T-cell (primary cell): ENCODE measurements around the gene MPPE1. TPM values are rescaled to one million over a fixed set of nuclear protein-coding genes. Genes with fewer than 3 reads are reported as not detected.
"Not testable (repeated sequence)": the region's sequence is repeated elsewhere in the genome, so short reads cannot be mapped to it uniquely, and the experiment has no call there.

ENCODE experiments used
- ATAC-seq, 4 experiments: fragments of 200-7000 bp in 3 of 4; fragments of 150-1000 bp in 1 of 4; cut with Tn5 transposase; replicated peaks in 1 of 4; 1 replicate in 3 of 4; 2 replicates in 1 of 4; pipeline ENCODE4 v1.10.0; 2021; ENCODE audit warnings: moderate library complexity in 3 of 4, mild to moderate bottlenecking in 2 of 4, moderate number of reproducible peaks in 1 of 4
- CTCF ChIA-PET, 2 donors: fragments of 300-600 bp; sonication (Branson Sonifier 250); formaldehyde crosslinking; loops; one replicate each; lab custom pipeline; 2022; ENCODE audit warnings: antibody characterized with exemption in 2 of 2; lab: Charles Lee
- POLR2A ChIA-PET, 2 donors: fragments of 300-600 bp; sonication (Branson Sonifier 250); formaldehyde crosslinking; loops; one replicate each; lab custom pipeline; 2022; ENCODE audit warnings: antibody characterized with exemption in 2 of 2; lab: Charles Lee
- DNase-seq, 35 experiments: peaks; one replicate each; pipeline versions ENCODE4 v3.0.0 to v3.0.0-alpha.2; 2013 to 2023
- H3K27ac ChIP-seq: one replicate; pipeline ENCODE4 v1.5.1; 2013; ENCODE audit warnings: low read length
- H3K27me3 ChIP-seq, 2 experiments: replicated peaks in 1 of 2; 1 replicate in 1 of 2; 2 replicates in 1 of 2; pipeline versions ENCODE4 v1.6.1 to v1.7.0; 2013; ENCODE audit warnings: low read length in 1 of 2, mixed read lengths in 1 of 2; ENCODE audit not compliant: control insufficient read depth in 2 of 2, insufficient read depth in 2 of 2; ENCODE audit errors: extremely low read depth in 1 of 2
- H3K36me3 ChIP-seq, 2 donors: 1 replicate in 1 of 2; 2 replicates in 1 of 2; pipeline versions ENCODE4 v1.6.1 to v1.7.0; 2013; ENCODE audit warnings: low read length in 1 of 2; ENCODE audit not compliant: control insufficient read depth in 2 of 2, insufficient read depth in 1 of 2; ENCODE audit errors: extremely low read depth in 1 of 2
- H3K4me1 ChIP-seq, 2 experiments: 1 replicate in 1 of 2; 2 replicates in 1 of 2; pipeline versions ENCODE4 v1.6.1 to v1.7.0; 2013; ENCODE audit warnings: low read length in 2 of 2, mixed read lengths in 1 of 2; ENCODE audit not compliant: insufficient read depth in 2 of 2, control insufficient read depth in 1 of 2; ENCODE audit errors: extremely low read depth in 1 of 2
- H3K4me3 ChIP-seq, 2 donors: 1 replicate in 1 of 2; 2 replicates in 1 of 2; pipeline versions ENCODE4 v1.5.1 to v1.7.0; 2013; ENCODE audit warnings: mild to moderate bottlenecking in 2 of 2, low read length in 1 of 2, moderate library complexity in 1 of 2; ENCODE audit not compliant: control insufficient read depth in 1 of 2; ENCODE audit errors: extremely low read depth in 1 of 2
- H3K9me3 ChIP-seq: 2 replicates; pipeline ENCODE4 v1.7.0; 2013
- H3K27ac Mint-ChIP-seq, 2 donors: one replicate each; pipeline ENCODE4 v1.8.0; 2020 to 2021; ENCODE audit warnings: mild to moderate bottlenecking in 2 of 2, mixed read lengths in 2 of 2
- H3K27me3 Mint-ChIP-seq, 2 donors: one replicate each; pipeline ENCODE4 v1.8.0; 2021 to 2022; ENCODE audit warnings: mixed read lengths in 2 of 2
- H3K36me3 Mint-ChIP-seq: one replicate; pipeline ENCODE4 v1.8.0; 2021; ENCODE audit warnings: mixed read lengths
- H3K4me1 Mint-ChIP-seq, 3 donors: one replicate each; pipeline ENCODE4 v1.8.0; 2020 to 2022; ENCODE audit warnings: mixed read lengths in 3 of 3, mild to moderate bottlenecking in 1 of 3
- H3K4me3 Mint-ChIP-seq, 3 donors: one replicate each; pipeline ENCODE4 v1.8.0; 2020 to 2022; ENCODE audit warnings: mild to moderate bottlenecking in 3 of 3, mixed read lengths in 3 of 3, moderate library complexity in 3 of 3
- H3K9me3 Mint-ChIP-seq, 3 donors: one replicate each; pipeline ENCODE4 v1.8.0; 2020 to 2022; ENCODE audit warnings: mixed read lengths in 3 of 3
- WGBS: methylation state at CpG from one replicate; pipeline ENCODE4 v1.1.5; 2013; ENCODE audit warnings: missing lambda C conversion rate; ENCODE audit not compliant: insufficient coverage; 5-methylcytosine and 5-hydroxymethylcytosine counted together
- total RNA-seq, 35 experiments: library from RNA in 6 of 35; stranded (reverse) in 6 of 35; fragments of 120-200 nt in 1 of 35; gene quantifications; one replicate each; pipeline versions ENCODE4 v1.2.1 to v1.2.4 and lab custom pipeline; 2013 to 2026

The MPPE1 gene
- total RNA-seq, 5 donors from 2014 or later (not counting 1 experiment from before 2014, with no cell fraction given) = 56.0 to 90.4 (median 77.2) TPM

DNA sequence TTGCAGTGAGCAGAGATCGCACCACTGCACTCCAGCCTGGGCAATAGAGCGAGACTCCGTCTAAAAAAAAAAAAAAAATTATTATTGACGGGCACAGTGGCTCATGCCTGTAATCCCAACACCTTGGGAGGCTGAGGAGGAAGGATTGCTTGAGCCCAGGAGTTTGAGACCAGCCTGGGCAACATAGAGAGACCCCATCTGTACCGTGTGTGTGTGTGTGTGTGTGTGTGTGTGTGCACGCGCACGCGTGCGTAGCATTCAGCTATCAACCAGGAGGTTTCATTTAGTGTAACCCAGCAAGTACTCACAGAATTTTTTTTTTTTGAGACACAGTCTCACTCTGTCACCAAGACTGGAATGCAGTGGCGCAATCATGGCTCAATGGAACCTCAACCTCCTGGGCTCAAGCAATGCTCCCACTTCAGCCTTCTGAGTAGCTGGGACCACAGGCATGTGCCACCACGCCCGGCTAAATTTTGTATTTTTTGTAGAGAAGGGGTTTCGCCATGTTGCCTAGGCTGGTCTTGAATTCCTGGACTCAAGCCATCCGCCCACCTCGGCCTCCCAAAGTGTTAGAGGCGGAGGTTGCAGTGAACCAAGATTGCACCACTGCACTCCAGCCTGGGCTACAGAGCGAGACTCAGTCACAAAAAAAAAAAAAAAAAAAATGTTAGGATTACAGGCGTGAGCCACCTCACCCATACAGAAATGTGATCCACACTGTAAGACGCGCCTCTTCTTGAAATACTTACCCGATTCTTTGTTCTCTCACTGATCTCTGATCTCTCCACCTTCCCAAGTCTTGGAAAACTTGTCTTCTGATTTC is 37.9 kb upstream of the MPPE1 start:
- WGBS = 97% methylated on average over 7 of the region's 22 CpGs
- H3K9me3 ChIP-seq, H3K9me3 Mint-ChIP-seq, H3K27me3 Mint-ChIP-seq, H3K36me3 Mint-ChIP-seq, DNase-seq, POLR2A ChIA-PET, H3K4me3 ChIP-seq, H3K36me3 ChIP-seq, H3K27me3 ChIP-seq, H3K27ac Mint-ChIP-seq, ATAC-seq, H3K27ac ChIP-seq: not testable (repeated sequence)
- H3K4me1 ChIP-seq = peaks cover 0 to 14% of the 10 kb centered on the region in 2 experiments
- Mint-ChIP-seq H3K4me1 (peaks cover 11 to 12% (median 11%) of the 10 kb centered on the region in 3 donors), H3K4me3 (peak overlapping the region in 1 of 3 donors; percentile 85)
- CTCF ChIA-PET = interaction anchor here (0.5 to 10.0 kb wide), 8 partner anchors 8 to 93 kb away, joined by 3 to 160 read pairs (median 5); partner anchors contain the start of gene IMPA2 (in 1 of the 2)

- no peak for DNase-seq
- Mint-ChIP-seq H3K36me3 (no peaks in the 10 kb centered on the region), H3K27me3 (no peaks in the 10 kb centered on the region), H3K9me3 (no peaks in the 10 kb centered on the region), H3K27ac (no peak overlapping the region), H3K4me3 (no peak overlapping the region), H3K4me1 (peaks cover 11 to 12% (median 11%) of the 10 kb centered on the region in 3 donors)
- no peaks in the 10 kb centered on the region for H3K36me3 ChIP-seq
- H3K27ac ChIP-seq = no peak overlapping the region
- ChIA-PET CTCF (interaction anchor here in 1 of 2 donors (10.0 kb wide), 1 partner anchor 50 kb away, joined by 160 read pairs; no protein-coding TSS in a partner anchor), POLR2A (interaction anchor here in 1 of 2 donors (0.6 kb wide), 1 partner anchor 156 kb away, joined by 3 read pairs; no protein-coding TSS in a partner anchor)
- WGBS = 95% methylated on average over 4 of the region's 5 CpGs
- H3K4me3 ChIP-seq = no peak overlapping the region
- peaks cover 0 to 4% of the 10 kb centered on the region in 2 experiments for H3K27me3 ChIP-seq
- peaks cover 0 to 14% of the 10 kb centered on the region in 2 experiments for H3K4me1 ChIP-seq
- no peak for ATAC-seq
- no peaks in the 10 kb centered on the region for H3K9me3 ChIP-seq
Observed at GRCh38 chr18:11944786-11945185, 36.7 kb upstream of the MPPE1 start.

DNA sequence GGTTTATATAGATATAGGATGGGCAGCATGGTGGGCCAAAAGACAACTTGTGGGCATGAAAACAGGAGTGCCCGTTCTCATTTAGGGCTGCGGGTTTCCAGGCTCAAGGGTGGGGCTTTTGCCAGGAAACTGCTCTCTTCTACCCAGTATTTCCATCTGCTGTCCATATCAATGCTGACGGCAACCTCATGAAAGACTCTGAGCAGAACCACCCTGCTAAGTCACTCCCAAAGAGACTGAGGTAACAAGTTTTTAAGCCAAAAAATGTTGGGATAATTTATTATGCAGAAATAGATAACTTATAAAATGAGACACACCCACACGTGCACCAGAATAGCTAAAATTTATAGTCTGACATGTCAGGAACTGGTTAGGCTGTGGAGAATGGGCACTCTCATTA is 36.1 kb upstream of the MPPE1 start:
- DNase-seq = no peak
- Histone ChIP-seq H3K4me3 (no peak overlapping the region), H3K27ac (no peak overlapping the region), H3K4me1 (peaks cover 0 to 14% of the 10 kb centered on the region in 2 experiments), H3K9me3 (no peaks in the 10 kb centered on the region), H3K36me3 (no peaks in the 10 kb centered on the region), H3K27me3 (peaks cover 0 to 4% of the 10 kb centered on the region in 2 experiments)
- WGBS = 100% methylated on average over 1 of the region's 4 CpGs
- Mint-ChIP-seq H3K4me1 (peaks cover 11 to 12% (median 11%) of the 10 kb centered on the region in 3 donors), H3K27ac (no peak overlapping the region), H3K4me3 (no peak overlapping the region), H3K9me3 (no peaks in the 10 kb centered on the region), H3K27me3 (no peaks in the 10 kb centered on the region), H3K36me3 (no peaks in the 10 kb centered on the region)
- ChIA-PET CTCF (interaction anchor here in 1 of 2 donors (10.0 kb wide), 1 partner anchor 51 kb away, joined by 160 read pairs; no protein-coding TSS in a partner anchor), POLR2A (no interaction called here)
- no peak for ATAC-seq

DNA sequence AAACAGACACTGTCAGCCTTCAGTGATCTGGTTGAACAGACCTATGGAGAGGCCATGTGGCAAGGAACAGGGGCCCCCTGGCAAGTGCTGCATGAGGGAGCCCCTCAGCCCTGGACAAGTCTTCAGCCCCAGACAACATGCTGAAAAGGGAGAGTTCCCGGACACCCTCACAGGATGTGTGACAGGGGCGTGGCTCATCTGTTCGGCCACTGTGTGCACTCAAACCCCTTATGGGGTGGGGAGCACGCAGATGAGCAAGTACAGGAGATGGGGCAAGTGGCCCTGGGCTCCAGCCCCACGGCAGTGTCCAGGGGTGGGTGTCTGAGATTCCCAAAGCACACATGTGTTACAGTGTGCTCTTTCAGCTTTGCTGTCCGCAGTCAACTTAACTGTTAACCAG is 35.4 kb upstream of the MPPE1 start:
- ChIA-PET POLR2A (no interaction called here), CTCF (interaction anchor here in 1 of 2 donors (10.0 kb wide), 1 partner anchor 52 kb away, joined by 160 read pairs; no protein-coding TSS in a partner anchor)
- Mint-ChIP-seq H3K36me3 (no peaks in the 10 kb centered on the region), H3K27ac (no peak overlapping the region), H3K27me3 (no peaks in the 10 kb centered on the region), H3K4me1 (peaks cover 11 to 12% (median 11%) of the 10 kb centered on the region in 3 donors), H3K4me3 (no peak overlapping the region), H3K9me3 (no peaks in the 10 kb centered on the region)
- no peak overlapping the region for H3K4me3 ChIP-seq
- no peaks in the 10 kb centered on the region for H3K36me3 ChIP-seq
- peaks cover 0 to 14% of the 10 kb centered on the region in 2 experiments for H3K4me1 ChIP-seq
- no peaks in the 10 kb centered on the region for H3K9me3 ChIP-seq
- ATAC-seq (no peak), DNase-seq (no peak)
- H3K27me3 ChIP-seq = peaks cover 0 to 4% of the 10 kb centered on the region in 2 experiments
- H3K27ac ChIP-seq = no peak overlapping the region
- WGBS = 27% methylated on average over 3 of the region's 6 CpGs

- no peak overlapping the region for H3K4me3 Mint-ChIP-seq
- Histone ChIP-seq H3K9me3 (no peaks in the 10 kb centered on the region), H3K27ac (no peak overlapping the region), H3K27me3 (peaks cover 0 to 7% of the 10 kb centered on the region in 2 experiments), H3K4me1 (no peaks in the 10 kb centered on the region), H3K36me3 (no peaks in the 10 kb centered on the region), H3K4me3 (no peak overlapping the region)
- no peak overlapping the region for H3K27ac Mint-ChIP-seq
- WGBS = no CpG with 5 or more reads among the region's 2 CpGs
- DNase-seq (no peak), ATAC-seq (no peak)
- H3K9me3 Mint-ChIP-seq = no peaks in the 10 kb centered on the region
- peaks cover 0 to 2% (median 0%) of the 10 kb centered on the region in 3 donors for H3K4me1 Mint-ChIP-seq
- ChIA-PET POLR2A (no interaction called here), CTCF (interaction anchor here (0.7 to 10.0 kb wide), 8 partner anchors 8 to 209 kb away, joined by 3 to 160 read pairs (median 4); no protein-coding TSS in a partner anchor)
- no peaks in the 10 kb centered on the region for H3K36me3 Mint-ChIP-seq
- no peaks in the 10 kb centered on the region for H3K27me3 Mint-ChIP-seq
Observed at GRCh38 chr18:11940956-11941355, 32.8 kb upstream of the MPPE1 start.

DNA sequence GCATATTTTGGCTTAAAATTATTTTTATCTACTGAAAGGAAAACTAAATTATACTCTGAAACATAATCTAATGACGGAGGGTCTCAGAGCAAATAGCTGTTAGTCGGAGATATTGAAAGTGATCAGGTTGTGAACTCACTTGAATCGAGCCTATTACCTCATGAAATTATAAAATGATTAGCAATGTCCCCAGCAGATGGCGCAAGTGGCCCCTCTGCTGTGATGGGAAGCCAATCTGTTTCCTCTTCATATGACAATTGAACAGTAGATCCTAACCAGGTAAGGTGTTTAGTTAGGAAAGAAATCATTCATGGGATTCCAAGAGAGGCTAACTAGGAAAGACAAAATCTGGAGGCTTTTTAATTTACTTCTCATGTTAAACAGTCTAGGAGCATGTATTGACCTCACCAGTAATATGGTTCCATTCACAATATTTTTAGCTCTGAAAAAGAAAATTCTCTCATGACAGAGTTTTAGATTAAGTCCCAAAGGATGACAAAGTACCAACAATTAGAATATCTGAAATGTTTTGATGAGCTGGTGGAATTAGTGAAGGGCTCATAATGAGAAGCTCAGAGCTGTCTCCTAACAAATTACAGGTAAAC is 29.9 kb upstream of the MPPE1 start:
- Mint-ChIP-seq H3K36me3 (no peaks in the 10 kb centered on the region), H3K27me3 (no peaks in the 10 kb centered on the region), H3K4me3 (no peak overlapping the region), H3K9me3 (no peaks in the 10 kb centered on the region), H3K27ac (no peak overlapping the region), H3K4me1 (no peaks in the 10 kb centered on the region)
- Histone ChIP-seq H3K4me1 (no peaks in the 10 kb centered on the region), H3K27ac (no peak overlapping the region), H3K9me3 (no peaks in the 10 kb centered on the region), H3K27me3 (peaks cover 0 to 3% of the 10 kb centered on the region in 2 experiments), H3K36me3 (no peaks in the 10 kb centered on the region), H3K4me3 (no peak overlapping the region)
- WGBS = no CpG with 5 or more reads among the region's 4 CpGs
- ChIA-PET POLR2A (interaction anchor here in 1 of 2 donors (0.6 kb wide), 1 partner anchor 10 kb away, joined by 4 read pairs; no protein-coding TSS in a partner anchor), CTCF (interaction anchor here (0.5 to 10.0 kb wide), 33 partner anchors 8 to 1011 kb away, joined by 3 to 160 read pairs (median 3); no protein-coding TSS in a partner anchor)
- ATAC-seq (peak; percentile 63 to 74 (median 69)), DNase-seq (peak; percentile 29 to 85 (median 64))
